ENCODE data around the gene TCF7L2.

The TCF7L2 gene

DNA sequence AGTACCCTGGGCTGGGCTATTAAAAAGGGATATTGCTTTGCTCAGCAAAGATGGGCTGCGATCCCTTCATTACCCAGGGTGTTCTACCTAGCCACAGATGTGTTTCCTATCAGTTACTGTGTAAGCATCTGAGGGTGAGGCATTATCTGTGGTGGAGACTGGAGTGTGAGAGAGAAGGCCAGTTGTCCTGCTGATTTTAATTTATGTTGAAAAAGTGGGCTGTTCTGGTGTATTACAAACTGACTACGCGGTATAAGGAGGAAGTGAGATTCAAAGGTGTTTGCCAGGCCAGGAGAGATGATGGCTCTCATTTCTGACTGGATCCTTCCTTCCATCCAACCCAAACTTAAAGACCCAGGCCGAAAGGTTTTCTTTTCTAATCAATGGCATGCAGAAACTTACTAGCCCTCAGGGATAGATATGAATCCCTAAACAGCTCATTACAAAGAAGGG is 7.6 kb downstream of the TCF7L2 start:
- Histone ChIP-seq H3K27me3 (ENCODE audit: insufficient read depth, poor library complexity, severe bottlenecking) (no peaks in the 10 kb centered on the region), H3K4me3 (replicated peaks; ENCODE audit: insufficient read depth, low read length) (no peak overlapping the region), H3K27ac (replicated peaks) (no peak overlapping the region)
- DNase-seq (ENCODE audit: low read depth in 1 of 2, low spot score in 1 of 2) = no peak
- no peak for TF ChIP-seq SPI1 (IDR thresholded peaks at IDR 0.05; ENCODE audit: borderline replicate concordance, low read depth)

DNA sequence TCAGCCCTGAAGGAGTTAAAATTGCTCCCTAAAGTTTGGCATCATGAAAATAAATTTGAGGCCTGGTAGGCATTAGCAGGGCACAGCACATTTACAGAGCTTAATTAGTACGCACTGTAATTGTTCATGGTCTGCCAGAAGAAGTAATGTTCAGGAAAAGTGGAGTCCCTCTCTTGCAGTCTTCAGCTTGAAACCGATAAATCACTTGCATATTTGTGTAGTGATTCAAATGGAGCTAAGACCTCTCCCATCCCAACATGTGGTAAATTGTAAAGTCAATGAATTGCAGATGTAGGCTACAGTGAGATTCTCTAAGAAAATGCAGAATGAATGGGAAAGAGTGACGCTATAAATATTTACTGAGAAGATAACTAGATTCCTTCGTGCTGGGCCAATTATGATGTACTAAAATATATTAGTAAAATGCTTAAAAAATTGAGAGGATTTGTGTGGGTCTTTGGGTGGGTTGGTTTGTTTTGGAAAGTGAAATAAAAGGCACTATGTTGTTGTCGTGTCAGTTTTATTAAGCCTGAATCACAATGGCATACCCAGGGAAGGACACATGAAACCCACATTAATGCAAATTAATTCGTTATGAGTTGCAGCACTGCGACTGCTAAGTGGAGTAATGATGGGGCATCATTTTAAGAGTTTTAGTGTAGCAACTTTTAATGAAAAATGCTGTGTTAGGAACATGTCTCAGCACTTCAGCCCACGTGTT is 8.4 kb downstream of the TCF7L2 start:
- H3K4me3 ChIP-seq (replicated peaks; ENCODE audit: insufficient read depth, low read length) = no peak overlapping the region
- TF ChIP-seq, protein P1, sequence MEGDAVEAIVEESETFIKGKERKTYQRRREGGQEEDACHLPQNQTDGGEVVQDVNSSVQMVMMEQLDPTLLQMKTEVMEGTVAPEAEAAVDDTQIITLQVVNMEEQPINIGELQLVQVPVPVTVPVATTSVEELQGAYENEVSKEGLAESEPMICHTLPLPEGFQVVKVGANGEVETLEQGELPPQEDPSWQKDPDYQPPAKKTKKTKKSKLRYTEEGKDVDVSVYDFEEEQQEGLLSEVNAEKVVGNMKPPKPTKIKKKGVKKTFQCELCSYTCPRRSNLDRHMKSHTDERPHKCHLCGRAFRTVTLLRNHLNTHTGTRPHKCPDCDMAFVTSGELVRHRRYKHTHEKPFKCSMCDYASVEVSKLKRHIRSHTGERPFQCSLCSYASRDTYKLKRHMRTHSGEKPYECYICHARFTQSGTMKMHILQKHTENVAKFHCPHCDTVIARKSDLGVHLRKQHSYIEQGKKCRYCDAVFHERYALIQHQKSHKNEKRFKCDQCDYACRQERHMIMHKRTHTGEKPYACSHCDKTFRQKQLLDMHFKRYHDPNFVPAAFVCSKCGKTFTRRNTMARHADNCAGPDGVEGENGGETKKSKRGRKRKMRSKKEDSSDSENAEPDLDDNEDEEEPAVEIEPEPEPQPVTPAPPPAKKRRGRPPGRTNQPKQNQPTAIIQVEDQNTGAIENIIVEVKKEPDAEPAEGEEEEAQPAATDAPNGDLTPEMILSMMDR (IDR thresholded peaks at IDR 0.05; ENCODE audit: insufficient read depth, low read length) = no peak
- no peak for TF ChIP-seq SPI1 (IDR thresholded peaks at IDR 0.05; ENCODE audit: borderline replicate concordance, low read depth)
- TF ChIP-seq GABPA (IDR thresholded peaks at IDR 0.05; ENCODE audit: low read depth) = no peak
- TF ChIP-seq, protein P2, sequence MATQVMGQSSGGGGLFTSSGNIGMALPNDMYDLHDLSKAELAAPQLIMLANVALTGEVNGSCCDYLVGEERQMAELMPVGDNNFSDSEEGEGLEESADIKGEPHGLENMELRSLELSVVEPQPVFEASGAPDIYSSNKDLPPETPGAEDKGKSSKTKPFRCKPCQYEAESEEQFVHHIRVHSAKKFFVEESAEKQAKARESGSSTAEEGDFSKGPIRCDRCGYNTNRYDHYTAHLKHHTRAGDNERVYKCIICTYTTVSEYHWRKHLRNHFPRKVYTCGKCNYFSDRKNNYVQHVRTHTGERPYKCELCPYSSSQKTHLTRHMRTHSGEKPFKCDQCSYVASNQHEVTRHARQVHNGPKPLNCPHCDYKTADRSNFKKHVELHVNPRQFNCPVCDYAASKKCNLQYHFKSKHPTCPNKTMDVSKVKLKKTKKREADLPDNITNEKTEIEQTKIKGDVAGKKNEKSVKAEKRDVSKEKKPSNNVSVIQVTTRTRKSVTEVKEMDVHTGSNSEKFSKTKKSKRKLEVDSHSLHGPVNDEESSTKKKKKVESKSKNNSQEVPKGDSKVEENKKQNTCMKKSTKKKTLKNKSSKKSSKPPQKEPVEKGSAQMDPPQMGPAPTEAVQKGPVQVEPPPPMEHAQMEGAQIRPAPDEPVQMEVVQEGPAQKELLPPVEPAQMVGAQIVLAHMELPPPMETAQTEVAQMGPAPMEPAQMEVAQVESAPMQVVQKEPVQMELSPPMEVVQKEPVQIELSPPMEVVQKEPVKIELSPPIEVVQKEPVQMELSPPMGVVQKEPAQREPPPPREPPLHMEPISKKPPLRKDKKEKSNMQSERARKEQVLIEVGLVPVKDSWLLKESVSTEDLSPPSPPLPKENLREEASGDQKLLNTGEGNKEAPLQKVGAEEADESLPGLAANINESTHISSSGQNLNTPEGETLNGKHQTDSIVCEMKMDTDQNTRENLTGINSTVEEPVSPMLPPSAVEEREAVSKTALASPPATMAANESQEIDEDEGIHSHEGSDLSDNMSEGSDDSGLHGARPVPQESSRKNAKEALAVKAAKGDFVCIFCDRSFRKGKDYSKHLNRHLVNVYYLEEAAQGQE (IDR thresholded peaks at IDR 0.05; ENCODE audit: insufficient replicate concordance, low read depth) = no peak
- no peak for TF ChIP-seq POLR2AphosphoS5 (IDR thresholded peaks at IDR 0.05; ENCODE audit: low read depth)
- DNase-seq (ENCODE audit: low read depth in 1 of 2, low spot score in 1 of 2) = no peak

DNA sequence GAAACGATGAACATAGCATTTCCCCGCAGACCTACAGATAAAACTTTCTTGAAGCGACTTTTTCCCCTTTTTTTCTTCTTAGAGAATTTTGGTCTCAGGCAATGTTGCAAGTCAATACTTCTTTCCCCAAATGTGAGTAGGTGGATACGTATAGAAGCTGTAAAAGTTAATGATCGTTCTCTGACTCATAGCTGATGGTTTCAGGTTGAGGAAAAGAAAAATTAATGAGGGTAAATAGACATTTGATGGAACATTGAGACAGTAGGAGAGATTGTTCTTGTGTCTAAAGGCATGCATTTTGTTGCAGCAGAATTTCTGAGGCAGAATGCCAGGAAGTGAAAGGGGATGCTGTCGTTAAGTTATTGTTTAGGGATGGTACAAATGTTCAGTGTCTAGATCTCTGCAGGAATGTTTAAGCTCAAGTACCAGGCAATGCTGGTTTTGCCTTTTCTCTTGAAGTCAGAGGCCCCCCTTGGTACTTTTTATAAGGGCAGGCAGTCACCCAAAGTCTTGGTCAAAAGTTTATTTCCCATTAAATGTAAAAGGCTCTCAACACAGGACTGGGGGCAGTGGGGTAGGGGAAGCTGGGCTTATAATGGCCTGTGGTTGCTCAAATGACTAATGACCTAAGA is 9.3 kb downstream of the TCF7L2 start:
- H3K4me3 ChIP-seq (replicated peaks; ENCODE audit: insufficient read depth, low read length) = no peak overlapping the region

More for the DNA sequence above, 8.4 kb downstream of the TCF7L2 start:
- Histone ChIP-seq H3K27me3 (ENCODE audit: insufficient read depth, poor library complexity, severe bottlenecking) (no peaks in the 10 kb centered on the region), H3K27ac (replicated peaks) (no peak overlapping the region)

DNA sequence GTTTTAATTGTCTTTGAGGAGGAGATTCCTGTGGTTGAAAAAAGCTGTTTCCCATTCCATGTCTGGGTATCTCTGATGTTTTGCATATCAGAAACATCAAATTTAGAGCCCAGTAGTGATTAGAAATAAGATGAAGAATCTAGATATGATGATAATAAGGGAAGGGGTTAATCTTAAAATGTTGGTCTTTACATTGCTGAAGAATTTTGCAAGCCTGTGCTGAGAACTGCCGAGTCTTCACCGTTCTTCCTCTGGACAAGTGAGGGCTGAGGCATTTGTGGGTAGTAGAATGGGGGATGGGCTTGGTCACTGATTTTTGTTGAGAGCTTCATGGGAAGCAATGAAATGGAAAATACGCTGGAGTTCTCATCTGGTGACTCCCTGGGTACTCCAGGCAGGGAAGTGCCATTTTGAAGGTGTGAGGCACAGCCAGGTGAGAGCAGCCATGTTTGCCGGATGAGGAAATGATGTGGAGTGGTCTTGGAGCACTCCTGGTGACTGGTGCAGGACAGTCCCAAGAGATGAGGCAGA is 10.2 kb downstream of the TCF7L2 start:
- H3K4me3 ChIP-seq (replicated peaks; ENCODE audit: insufficient read depth, low read length) = no peak overlapping the region
- no peaks in the 10 kb centered on the region for H3K27me3 ChIP-seq (ENCODE audit: insufficient read depth, poor library complexity, severe bottlenecking)
- no peak for DNase-seq (ENCODE audit: low read depth in 1 of 2, low spot score in 1 of 2)
- no peak overlapping the region for H3K27ac ChIP-seq (replicated peaks)
- TF ChIP-seq SPI1 (IDR thresholded peaks at IDR 0.05; ENCODE audit: borderline replicate concordance, low read depth) (no peak), POLR2AphosphoS5 (IDR thresholded peaks at IDR 0.05; ENCODE audit: low read depth) (no peak)
- TF ChIP-seq, protein P2 (IDR thresholded peaks at IDR 0.05; ENCODE audit: insufficient replicate concordance, low read depth) = no peak
- TF ChIP-seq, protein P1 (IDR thresholded peaks at IDR 0.05; ENCODE audit: insufficient read depth, low read length) = no peak

More for the DNA sequence above, 9.3 kb downstream of the TCF7L2 start:
- H3K27me3 ChIP-seq (ENCODE audit: insufficient read depth, poor library complexity, severe bottlenecking) = no peaks in the 10 kb centered on the region
- DNase-seq (ENCODE audit: low read depth in 1 of 2, low spot score in 1 of 2) = no peak
- no peak overlapping the region for H3K27ac ChIP-seq (replicated peaks)
- TF ChIP-seq, protein P2 (IDR thresholded peaks at IDR 0.05; ENCODE audit: insufficient replicate concordance, low read depth) = no peak
